Lower leg skin (tissue), 3 donors: ENCODE measurements around the gene SUGP2.

Experiments used
- CTCF ChIP-seq, 3 donors: fragments of 450-650 bp; IDR thresholded peaks; one replicate each; pipeline ENCODE4 v1.5.1; 2016; ENCODE audit warnings: antibody characterized with exemption in 3 of 3, mild to moderate bottlenecking in 3 of 3, moderate library complexity in 2 of 3
- POLR2A ChIP-seq, 2 donors: fragments of 450-650 bp; IDR thresholded peaks; one replicate each; pipeline ENCODE4 v1.6.1; 2016 to 2017; ENCODE audit warnings: antibody characterized with exemption in 2 of 2, mild to moderate bottlenecking in 1 of 2, moderate library complexity in 1 of 2

- TF ChIP-seq CTCF (IDR thresholded peaks at IDR 0.05) (no peak), POLR2A (IDR thresholded peaks at IDR 0.05) (no peak)
Measured at GRCh38 chr19:19051478-19052213, 18.3 kb upstream of the SUGP2 start.
